ENCODE results near the gene ATG9B. TPM values are rescaled to one million over a fixed set of nuclear protein-coding genes. Genes with fewer than 3 reads are reported as not detected.
A peak's percentile ranks its signal among the peaks of the same experiment; 100 is the strongest.

The ATG9B gene
- total and polyA plus RNA-seq, 9 of the 15 experiments (the other 6 are each of a cell fraction or from before 2014, with no cell fraction given) = 0.29 to 8.0 (median 2.1) TPM

GRCh38 chr7:151012911-151013347 is 11.4 kb downstream of the ATG9B start (continued):
- TF ChIP-seq ZBTB2 (IDR thresholded peaks at IDR 0.05) (no peak), NR3C1 (CRISPR knock-in tag; IDR thresholded peaks at IDR 0.05) (no peak), RREB1 (CRISPR knock-in tag; IDR thresholded peaks at IDR 0.05) (0 out of 2 replicates have a peak, but pooled peaks have one; percentile 33), CTCFL (IDR thresholded peaks at IDR 0.05; ENCODE audit: borderline replicate concordance, insufficient read depth, low read depth, low read length, poor library complexity, severe bottlenecking) (peak; percentile 32), BCLAF1 (IDR thresholded peaks at IDR 0.05; ENCODE audit: borderline replicate concordance in 1 of 2, control insufficient read depth in 1 of 2, low read depth in 2 of 2, low read length in 1 of 2) (no peak), BACH1 (tag; IDR thresholded peaks at IDR 0.05) (no peak)
